Adrenal gland (tissue), 12 donors: ENCODE measurements around the gene MTAP. TPM values are rescaled to one million over a fixed set of nuclear protein-coding genes. Genes with fewer than 3 reads are reported as not detected.

Experiments
- DNase-seq, 7 donors: peaks; one replicate each; pipeline ENCODE4 v3.0.0-alpha.2; 2019 to 2020
- H3K27ac ChIP-seq, 5 donors: fragments of 200-600 bp; sonication (generic) in 4 of 5; 1 replicate in 3 of 5; 2 replicates in 2 of 5; pipeline versions ENCODE4 v1.5.1 to v1.8.0; 2016 to 2020; ENCODE audit warnings: mild to moderate bottlenecking in 1 of 5
- H3K27me3 ChIP-seq: fragments of 200-600 bp; 2 replicates; pipeline ENCODE4 v1.8.0; 2021
- H3K36me3 ChIP-seq, 2 donors: fragments of 200-600 bp; replicated peaks in 1 of 2; 1 replicate in 1 of 2; 2 replicates in 1 of 2; pipeline versions ENCODE4 v1.5.1 to v1.8.0; 2018 to 2022
- H3K4me1 ChIP-seq, 2 donors: fragments of 200-600 bp; replicated peaks in 1 of 2; 1 replicate in 1 of 2; 2 replicates in 1 of 2; pipeline versions ENCODE4 v1.5.1 to v1.8.0; 2018 to 2021
- H3K4me3 ChIP-seq, 4 donors: fragments of 200-600 bp; sonication (generic) in 3 of 4; one replicate each; pipeline ENCODE4 v1.5.1; 2016 to 2018
- H3K9me3 ChIP-seq, 3 donors: fragments of 200-600 bp; sonication (generic) in 1 of 3; replicated peaks in 1 of 3; 1 replicate in 2 of 3; 2 replicates in 1 of 3; pipeline versions ENCODE4 v1.5.1 to v1.8.0; 2016 to 2021
- CTCF ChIP-seq, 6 experiments: fragments of 450-650 bp in 4 of 6; fragments of 200-600 bp in 2 of 6; sonication (generic) in 1 of 6; IDR thresholded peaks; 1 replicate in 5 of 6; 2 replicates in 1 of 6; pipeline versions ENCODE4 v1.5.1 to v1.8.0; 2016 to 2021; ENCODE audit warnings: antibody characterized with exemption in 6 of 6, mild to moderate bottlenecking in 2 of 6, moderate library complexity in 1 of 6
- POLR2A ChIP-seq, 2 donors: fragments of 450-650 bp; IDR thresholded peaks; one replicate each; pipeline ENCODE4 v1.6.1; 2017; ENCODE audit warnings: antibody characterized with exemption in 2 of 2, mild to moderate bottlenecking in 2 of 2, moderate library complexity in 1 of 2
- WGBS, 4 donors: extraction: QIAGEN DNeasy Blood & Tissue Kit in 2 of 4; methylation state at CpG; one replicate each; pipeline versions ENCODE4 v1.1.5 to v1.1.7; 2013 to 2017; 5-methylcytosine and 5-hydroxymethylcytosine counted together
- intact Hi-C, 2 donors: fragments of 100-400 bp; cut with DNase I; formaldehyde crosslinking; loops; one replicate each; pipeline versions ENCODE4 v1.14.1 to v1.15.0; 2022 to 2023
- polyA plus RNA-seq, 3 donors: library from polyadenylated mRNA; stranded (reverse); fragments of 200-250 nt in 2 of 3; fragments of 350-450 nt in 1 of 3; fragmentation: Illumina TruSeq in 1 of 3; extraction: RNeasy Lipid Tissue Mini Kit (QIAGEN cat#74804) in 1 of 3; gene quantifications; one replicate each; pipeline ENCODE4 v1.2.3, GENCODE V29; 2013 to 2014
- total RNA-seq, 9 donors: library from RNA; depleted of rRNA in 4 of 9; stranded (reverse); fragments of >200 nt in 4 of 9; fragments of 120-200 nt in 1 of 9; fragmentation: NEBNext Ultra II Directional in 1 of 9; extraction: Animal tissue kit (Norgen Biotek cat#: 25700) in 1 of 9; gene quantifications; one replicate each; pipeline versions ENCODE4 v1.1.0 to v1.2.4, GENCODE V29; 2013 to 2023
- donor health status: healthy with polysubstance abuse.
- donor health status: Bipolar disorder and iron deficiency.
- donor health status: DM: yes; HTN: yes; CAD: no.
- donor health status: DM: no; HTN: no; CAD: no.
- donor health status: DM: no; HTN: no; CAD: no.
- donor health status: DM: yes; HTN: yes; CAD: no.

Gene MTAP
- total and polyA plus RNA-seq, 12 donors = 6.4 to 38.2 (median 21.9) TPM

- Histone ChIP-seq H3K27me3 (peaks cover 88% of the 10 kb centered on the region), H3K36me3 (no peaks in the 10 kb centered on the region), H3K27ac (no peak overlapping the region), H3K4me3 (no peak overlapping the region), H3K4me1 (peaks cover 0 to 13% of the 10 kb centered on the region in 2 donors), H3K9me3 (no peaks in the 10 kb centered on the region)
- TF ChIP-seq CTCF (IDR thresholded peaks at IDR 0.05) = no peak
- TF ChIP-seq POLR2A (IDR thresholded peaks at IDR 0.05) = no peak
- no peak for DNase-seq
- intact Hi-C loops = no loop called here
- 11 to 14% (median 12%) methylated on average over 18 to 41 of the region's 41 CpGs for WGBS, 4 donors
These were observed 166.0 kb downstream of the MTAP start for GRCh38 chr9:21968331-21969010.

- WGBS, 4 donors = 13 to 16% (median 15%) methylated on average over 26 to 28 of the region's 28 CpGs
- intact Hi-C loops = no loop called here
- peaks cover 96% of the 10 kb centered on the region for H3K27me3 ChIP-seq
These were observed 166.8 kb downstream of the MTAP start for GRCh38 chr9:21969011-21969940.

GRCh38 chr9:21969951-21970799, 167.7 kb downstream of the MTAP start:
- Histone ChIP-seq H3K27ac (no peak overlapping the region), H3K4me3 (no peak overlapping the region), H3K9me3 (no peaks in the 10 kb centered on the region), H3K27me3 (peaks cover 99% of the 10 kb centered on the region), H3K36me3 (no peaks in the 10 kb centered on the region), H3K4me1 (peaks cover 10 to 21% of the 10 kb centered on the region in 2 donors)
- WGBS, 4 donors = 25 to 36% (median 28%) methylated on average over 22 to 24 of the region's 24 CpGs
- no peak for TF ChIP-seq CTCF (IDR thresholded peaks at IDR 0.05)
- no peak for TF ChIP-seq POLR2A (IDR thresholded peaks at IDR 0.05)
- intact Hi-C loops = no loop called here
- no peak for DNase-seq

More at GRCh38 chr9:21969011-21969940, 166.8 kb downstream of the MTAP start:
- H3K36me3 ChIP-seq = no peaks in the 10 kb centered on the region
- no peak overlapping the region for H3K4me3 ChIP-seq
- DNase-seq = no peak
- H3K9me3 ChIP-seq = no peaks in the 10 kb centered on the region
- H3K4me1 ChIP-seq = peaks cover under 1 to 16% of the 10 kb centered on the region in 2 donors
- H3K27ac ChIP-seq = no peak overlapping the region
- no peak for TF ChIP-seq CTCF (IDR thresholded peaks at IDR 0.05)
- TF ChIP-seq POLR2A (IDR thresholded peaks at IDR 0.05) = no peak
